Measurements from ENCODE around the gene MROH9.
"Not testable (repeated sequence)": the region's sequence is repeated elsewhere in the genome, so short reads cannot be mapped to it uniquely, and the experiment has no call there.

Gene MROH9, protein sequence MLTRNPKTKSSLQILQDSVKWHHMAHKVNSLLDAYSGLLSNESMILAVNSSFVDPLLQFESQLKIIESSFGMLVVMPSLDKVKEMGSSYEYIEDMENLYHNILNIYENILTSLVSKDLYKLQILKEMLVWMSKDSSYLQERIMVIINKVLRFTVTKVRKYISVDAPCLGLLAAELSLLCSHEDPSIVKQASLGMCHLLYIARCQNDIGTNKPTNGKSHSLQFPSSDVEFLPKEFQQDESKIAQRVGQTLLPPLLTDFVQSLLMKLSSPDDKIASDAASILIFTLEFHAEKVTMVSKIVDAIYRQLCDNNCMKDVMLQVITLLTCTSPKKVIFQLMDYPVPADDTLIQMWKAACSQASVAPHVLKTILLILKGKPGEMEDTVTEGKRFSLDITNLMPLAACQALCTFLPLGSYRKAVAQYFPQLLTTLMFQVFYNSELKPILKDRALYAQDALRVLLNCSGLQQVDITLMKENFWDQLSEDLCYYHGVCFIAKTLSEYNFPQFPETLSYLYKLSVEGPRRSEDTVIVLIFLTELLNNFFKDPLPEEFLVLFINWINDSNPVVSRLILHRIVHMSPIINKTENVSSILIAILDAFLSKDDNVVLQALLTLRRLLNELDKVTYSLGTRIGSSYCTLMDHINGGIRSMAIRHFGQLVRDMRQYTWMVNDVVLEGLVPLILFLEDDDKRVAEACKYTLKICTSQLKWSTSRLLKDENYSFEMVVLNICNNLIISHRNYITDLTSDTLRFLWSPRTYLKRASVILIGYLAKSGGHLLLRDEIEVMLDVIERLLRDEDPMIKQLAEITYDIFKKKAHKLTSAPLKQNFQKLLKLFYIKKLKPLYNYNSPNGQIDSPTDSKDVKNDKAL

DNA sequence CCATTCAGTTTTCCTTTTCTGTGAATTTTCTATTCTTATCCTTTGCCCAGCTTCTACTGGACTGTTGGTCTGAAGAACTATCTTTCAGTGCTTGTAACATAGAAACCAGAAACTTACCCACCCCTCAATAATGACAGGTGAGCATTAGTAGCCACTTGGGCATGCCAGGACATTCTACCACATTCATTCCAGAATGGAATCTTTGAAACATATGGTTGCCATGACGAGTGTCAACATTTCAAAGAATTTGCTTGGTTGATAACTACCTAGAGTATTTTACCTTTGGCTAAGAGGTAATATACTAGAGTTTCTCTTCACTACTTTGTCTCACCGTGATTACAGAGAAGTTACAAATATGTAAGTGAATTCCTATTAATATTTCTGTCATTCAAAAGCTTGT, at the start of gene MROH9:
TSS of gene MROH9 (plus strand) at position 304 of the 400 bp plus-strand sequence. CDS start 10,023 bp downstream, outside the sequence.
- no peak for DNase-seq

DNA sequence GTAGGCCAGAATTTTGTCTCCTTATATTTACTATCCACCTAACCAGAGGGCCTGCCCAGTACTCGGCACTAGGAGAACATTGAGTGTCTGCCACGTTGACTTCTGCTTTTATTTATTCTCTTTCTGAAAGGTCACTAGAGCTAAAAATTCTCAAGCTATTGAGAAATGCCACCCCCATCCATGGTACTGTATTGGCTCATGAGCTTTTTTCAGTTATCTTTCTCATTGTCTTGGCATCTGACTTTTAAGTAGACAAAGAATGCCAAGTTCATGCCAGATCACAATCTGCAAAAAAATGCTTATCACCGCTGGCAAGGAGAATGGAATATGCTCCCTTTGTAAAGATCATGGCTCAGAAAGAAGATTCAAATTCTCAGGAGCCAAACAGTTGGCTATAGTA, 49.8 kb upstream of the MROH9 start:
- DNase-seq, result no peak

DNA sequence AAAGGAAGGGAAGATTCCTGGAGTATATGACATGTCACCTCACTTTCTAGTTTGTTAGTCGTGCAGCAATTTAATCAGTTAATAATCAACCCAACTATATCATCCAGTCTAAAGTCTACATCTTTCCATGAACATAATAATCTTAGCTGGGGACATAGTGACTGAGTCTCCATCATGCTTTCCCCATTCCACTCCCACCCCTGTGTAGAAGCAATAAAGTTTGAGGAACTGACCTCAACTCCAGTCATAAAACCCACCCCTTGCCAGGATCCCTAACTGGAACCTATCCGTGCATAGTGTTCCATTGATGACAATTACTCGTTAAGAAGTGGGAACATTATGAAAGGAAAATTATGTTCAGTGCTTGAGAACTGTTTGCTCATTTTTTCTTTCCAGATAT, 48.9 kb upstream of the MROH9 start:
- DNase-seq, result no peak

DNA sequence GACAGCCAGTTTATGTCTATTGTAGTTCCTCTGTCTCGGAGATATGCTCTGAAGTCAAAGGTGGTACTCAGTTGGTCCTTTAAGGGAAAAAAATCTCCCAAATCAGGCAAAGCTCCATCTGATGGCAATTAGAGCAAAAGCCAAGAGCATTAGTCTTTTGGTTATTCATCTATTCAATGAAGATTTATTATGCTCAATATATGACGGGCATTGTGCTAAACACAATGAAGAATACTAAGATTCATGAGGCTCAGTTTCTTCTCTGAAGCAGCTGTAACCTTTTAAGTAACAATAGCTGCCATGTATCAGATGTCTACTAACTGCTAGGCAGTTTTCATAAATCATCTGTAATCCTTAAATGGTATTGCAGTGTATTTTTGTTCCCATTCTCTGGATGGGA, 47.6 kb upstream of the MROH9 start:
- no peak for DNase-seq

DNA sequence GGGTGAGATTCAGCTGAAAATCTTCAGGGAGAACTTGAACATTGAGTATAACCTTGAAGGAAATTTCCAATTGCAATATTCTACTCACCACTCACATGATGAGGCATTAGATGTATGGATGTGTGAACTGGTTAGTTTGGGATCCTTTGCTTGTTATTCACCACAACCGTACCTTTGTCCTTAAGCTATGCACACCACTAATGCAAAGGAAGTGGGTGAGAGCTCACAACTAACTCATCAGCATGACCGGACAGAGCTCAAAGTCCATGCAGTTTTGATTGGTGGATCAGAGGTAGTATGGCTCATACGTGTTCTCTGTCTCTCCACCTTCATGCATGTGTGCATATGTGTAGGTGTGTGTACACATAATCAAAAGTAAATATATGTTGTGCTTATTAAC, 43.5 kb upstream of the MROH9 start:
- DNase-seq, result no peak

DNA sequence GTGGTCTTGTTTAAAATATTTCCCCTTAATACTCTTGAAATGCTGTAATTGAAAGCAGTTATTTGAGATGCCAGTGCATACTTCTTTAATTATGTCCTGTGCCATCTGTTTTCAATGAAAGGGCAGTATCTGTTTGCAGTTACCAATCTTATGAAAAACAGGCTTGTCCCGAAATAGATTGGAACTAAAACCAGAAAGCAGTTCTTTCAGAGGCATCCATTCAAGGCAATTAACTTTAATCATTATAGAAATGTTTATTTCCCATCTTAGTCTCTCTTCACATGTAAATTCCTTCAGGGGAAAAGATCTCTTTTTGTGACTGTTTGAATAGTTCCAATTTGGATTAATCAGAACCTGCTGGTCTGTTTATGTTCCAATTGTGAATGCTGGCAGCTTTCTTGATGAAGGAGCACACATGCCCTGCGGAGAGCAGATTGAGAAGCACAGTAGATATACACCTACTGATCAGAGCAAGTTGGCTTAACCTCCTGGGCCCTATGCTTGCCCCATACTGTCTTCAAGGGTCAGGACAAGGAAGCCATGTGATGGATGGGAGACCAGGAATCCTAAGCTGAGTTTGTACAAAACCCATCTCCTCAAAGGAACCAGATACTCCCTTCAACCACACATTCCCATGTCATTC, 41.6 kb upstream of the MROH9 start:
- no peak for DNase-seq

DNA sequence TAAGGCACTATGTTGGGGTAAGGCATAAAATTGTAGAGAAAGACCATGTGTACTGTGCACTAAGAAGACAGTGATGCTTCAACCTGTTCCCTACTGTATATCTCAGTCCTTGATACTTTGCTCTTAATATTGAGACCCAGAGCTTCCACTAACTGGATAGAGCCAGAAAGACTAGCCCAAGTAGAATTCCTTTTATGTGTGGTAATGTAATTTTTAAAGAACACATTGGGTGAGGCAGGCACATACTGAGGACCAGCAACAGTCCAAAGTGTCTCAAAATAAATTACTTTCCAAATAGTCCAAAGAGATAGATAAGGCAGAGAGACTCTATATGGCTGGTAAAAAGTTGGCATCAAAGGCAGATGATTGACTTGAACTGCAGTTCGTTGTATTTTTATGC, 31.4 kb upstream of the MROH9 start:
- DNase-seq, result no peak

DNA sequence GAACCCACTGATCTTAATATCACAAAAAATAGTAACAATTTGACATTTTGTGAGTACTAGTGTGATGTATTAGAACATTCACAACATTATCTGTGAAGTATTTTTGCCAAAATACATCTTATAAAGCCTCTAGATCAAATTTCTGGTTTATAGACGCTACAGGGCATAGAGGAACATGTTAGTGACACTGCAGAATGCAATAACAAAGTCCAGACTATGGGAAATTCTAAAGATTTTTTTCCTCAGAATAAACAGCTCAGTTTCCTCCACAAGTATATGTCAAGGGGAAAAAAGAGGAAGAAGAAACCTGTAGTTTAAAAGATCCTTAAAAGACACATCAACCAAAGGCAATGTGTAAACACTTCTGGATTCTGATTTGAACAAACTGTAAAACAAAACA, 26.4 kb upstream of the MROH9 start:
- no peak for DNase-seq

DNA sequence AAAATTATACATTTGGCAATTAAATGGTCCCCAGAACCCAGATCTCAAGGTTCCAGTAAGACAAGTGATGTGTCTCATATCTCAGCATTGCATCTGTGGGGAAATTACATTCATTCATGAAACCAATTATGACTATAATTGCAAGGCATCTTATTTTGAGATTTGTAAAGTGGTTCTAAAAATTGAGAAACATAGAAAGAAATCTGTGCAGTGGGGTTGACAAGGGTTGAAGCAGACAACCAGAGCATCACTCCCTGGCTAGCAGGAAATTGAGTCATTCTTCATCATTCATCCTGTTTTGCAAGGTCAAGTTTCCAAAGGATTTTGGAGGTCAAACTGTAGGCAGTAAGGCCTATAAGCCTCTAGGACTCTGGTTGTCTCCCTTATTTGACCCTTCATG, 25.1 kb upstream of the MROH9 start:
- no peak for DNase-seq

DNA sequence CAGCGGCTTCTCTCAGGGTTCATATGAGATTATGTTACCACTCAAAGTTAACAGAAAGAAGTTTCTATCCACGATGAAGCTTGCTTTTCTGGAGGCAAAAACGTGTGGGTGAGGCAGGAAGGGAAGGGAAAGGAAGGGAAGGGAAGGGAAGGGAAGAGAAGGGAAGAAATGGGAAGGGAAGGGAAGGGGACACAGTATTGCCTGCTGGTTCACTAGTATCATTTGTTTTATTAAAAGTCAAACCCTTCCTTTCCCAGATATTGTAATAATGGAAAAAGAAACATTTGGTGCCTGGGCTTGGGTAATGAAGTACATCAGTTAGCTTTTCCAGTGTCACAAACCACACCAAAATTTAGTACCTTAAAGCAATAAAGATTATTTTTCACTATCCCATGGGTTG, 18.0 kb upstream of the MROH9 start:
- DNase-seq, result no peak

DNA sequence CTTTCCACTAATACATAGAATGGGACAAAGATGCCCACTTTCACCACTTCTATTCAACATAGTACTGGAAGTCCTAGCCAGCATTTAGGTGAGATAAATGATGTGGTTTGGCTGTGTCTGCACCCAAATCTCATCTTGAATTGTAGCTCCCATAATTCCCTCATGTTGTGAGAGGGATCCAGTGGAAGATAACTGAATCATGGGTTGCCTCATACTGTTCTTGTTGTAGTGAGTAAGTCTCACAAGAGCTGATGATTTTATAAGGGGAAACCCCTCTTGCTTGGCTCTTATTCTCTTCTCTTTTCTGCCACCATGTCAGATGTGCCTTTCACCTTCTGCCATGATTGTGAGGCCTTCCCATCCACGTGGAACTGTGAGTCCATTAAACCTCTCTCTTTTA, 10.7 kb upstream of the MROH9 start:
- not testable (repeated sequence) for DNase-seq

DNA sequence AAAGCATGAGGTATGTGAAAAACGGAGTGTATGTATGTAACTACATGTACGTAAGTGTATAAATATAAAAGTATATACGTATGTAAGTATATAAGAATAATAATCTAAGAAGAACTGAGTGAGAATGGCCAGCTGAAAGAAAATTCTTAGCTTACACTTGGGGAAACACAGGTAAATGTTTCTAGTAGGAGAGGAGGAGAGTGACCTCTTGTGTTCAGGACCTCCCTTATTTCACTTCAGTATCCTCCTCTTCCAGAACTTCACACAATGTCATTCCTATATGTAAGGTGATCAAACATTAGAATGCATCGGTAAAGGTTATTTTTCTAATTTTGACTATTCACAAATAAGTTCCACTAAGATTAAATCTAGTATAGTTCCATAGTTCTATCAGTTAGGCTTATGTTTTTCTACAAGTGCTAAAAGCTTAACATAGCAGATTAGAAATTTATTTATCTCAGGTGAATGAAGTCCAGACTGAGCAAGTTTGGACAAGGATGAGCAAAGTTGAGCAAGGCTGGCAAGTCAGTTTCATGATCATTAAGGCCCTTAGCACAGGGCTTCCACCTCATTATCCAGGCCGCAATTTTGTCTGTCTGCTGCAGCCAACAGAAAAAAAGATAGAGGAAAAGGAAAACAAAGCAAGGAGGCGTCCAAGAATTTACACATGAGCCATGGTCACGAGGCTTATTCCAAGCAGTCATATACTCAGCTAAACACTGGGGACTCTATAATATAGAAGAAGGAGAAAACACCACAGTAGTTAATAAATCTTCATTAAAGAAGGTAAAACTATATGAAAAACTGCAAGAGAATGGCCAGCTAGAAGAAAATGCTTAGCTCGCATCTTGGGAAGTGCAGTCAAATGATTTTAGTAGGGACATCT, 7.1 kb upstream of the MROH9 start:
- no peak for DNase-seq

DNA sequence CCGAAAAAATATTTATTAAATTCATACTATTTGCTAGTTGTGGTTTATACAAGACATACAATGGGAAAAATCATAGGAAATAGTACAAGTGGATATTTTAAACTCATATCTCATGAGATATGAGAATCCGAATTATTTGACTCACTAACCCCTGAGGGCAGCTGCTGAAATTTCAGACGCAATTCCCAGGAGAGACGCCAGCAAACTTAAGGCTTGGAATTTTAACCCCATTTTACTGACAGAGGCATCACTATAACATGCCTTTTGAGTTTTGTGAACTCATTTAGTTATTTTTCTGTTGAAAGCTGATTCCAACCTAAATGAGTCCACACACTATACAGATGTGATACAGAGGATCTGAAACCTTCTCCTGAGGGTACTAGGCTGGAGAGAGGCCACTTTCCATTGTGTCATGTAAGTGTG, 5.9 kb upstream of the MROH9 start:
- no peak for DNase-seq

DNA sequence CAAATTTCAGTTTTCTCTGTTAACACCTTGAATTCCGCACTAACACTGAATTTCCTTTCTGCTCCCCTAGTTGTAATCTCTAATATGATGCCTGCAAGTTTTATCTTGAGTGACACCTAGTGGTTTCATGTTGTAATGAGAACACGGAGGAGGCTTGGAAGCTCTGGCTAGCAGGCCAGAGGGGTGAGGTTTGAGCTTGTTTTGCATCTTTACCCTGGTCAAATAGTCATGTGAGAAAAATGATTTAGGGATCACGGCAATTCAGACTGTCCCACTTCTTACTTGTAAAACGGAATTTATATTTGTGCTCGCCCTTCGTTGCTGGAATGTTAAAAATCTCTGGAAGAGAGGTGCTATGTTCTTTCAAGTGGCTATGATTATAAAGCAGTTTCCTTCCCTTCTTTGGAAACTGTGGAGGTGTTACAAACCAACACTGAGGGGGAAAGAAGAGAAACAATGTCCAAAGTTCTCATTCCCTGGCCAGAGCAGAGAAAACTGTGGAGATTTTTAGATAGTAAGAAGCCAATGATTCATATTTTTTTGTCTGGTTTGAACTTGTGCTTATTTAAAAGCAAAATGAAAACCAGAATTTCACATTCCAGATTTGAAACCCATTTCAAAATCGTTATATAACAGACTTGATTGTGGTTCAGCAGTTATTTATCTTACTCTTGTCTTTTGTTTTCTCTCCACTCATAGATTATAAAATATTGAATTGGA, 5.3 kb upstream of the MROH9 start:
- peak; percentile 55 for DNase-seq

DNA sequence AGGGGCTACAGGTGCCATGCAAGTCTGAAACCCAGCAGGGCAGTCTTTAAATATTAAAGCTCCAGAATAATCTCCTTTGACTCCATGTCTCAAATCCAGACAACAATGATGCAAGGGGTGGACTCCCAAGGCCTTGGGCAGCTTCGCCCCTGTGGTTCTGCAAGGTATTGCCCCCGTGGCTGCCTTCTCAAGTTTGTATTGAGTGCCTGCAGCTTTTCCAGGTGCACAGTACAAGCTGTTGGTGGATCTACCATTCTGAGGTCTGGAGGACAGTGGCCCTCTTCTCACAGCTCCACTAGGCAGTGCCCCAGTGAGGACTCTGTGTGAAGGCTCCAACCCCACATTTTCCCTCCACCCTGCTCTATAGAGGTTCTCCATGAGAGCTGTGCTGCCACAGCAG, 3.7 kb upstream of the MROH9 start:
- DNase-seq, result no peak

DNA sequence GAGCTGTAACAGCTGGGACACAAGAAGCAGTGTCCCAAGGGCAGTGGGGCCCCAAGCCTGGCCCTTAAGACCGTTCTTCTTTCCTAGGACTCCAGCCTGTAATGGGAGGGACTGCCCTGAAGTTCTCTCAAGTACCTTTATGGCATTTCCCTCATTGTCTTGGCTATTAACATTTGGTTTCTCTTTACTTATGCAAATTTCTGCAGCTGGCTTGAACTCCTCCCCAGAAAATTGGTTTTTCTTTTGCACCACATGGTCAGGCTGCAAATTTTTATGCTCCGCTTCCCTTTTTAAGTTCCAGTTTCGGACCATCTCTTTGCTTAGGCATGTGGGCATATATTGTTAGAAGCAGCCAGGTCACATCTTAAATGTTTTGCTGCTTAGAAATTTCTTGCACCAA, 3.1 kb upstream of the MROH9 start:
- DNase-seq, result no peak

DNA sequence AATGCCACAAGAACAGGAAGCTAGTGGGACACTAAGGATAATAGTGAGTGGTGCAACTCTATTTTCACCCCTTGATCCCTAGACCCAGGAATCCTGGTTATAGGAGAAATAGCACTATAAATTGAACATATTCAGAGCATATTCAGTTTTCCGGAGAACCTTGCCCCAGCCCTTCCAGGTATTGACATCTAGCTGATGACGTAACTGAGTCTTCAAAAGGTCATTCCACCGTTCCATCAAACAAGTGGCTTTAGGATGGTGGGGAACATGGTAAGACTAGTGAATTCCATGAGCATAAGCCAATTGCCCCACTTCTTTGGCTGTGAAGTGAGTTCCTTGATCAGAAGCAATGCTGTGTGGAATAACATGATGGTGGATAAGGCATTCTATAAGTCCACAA, 2.9 kb downstream of the MROH9 start:
- DNase-seq, result no peak

DNA sequence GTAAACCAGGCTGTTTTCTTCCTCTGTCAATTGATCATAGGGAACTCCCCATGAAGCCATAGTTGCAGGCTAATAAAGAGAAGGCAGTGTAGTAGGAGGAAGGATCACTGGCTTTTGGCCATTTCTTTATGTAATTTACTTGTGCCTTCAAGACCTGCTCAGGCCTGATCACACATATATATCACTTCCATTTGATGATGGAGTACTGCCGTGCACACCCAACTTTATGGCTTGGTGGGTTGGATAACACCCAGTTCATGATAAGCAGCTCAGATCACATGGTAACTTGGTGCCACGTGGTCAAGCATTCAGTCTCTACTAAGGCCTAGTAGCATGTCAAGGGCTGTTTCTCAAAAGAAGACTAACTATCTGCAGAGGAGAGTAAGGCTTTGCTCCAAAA, 4.1 kb downstream of the MROH9 start:
- DNase-seq, result no peak

DNA sequence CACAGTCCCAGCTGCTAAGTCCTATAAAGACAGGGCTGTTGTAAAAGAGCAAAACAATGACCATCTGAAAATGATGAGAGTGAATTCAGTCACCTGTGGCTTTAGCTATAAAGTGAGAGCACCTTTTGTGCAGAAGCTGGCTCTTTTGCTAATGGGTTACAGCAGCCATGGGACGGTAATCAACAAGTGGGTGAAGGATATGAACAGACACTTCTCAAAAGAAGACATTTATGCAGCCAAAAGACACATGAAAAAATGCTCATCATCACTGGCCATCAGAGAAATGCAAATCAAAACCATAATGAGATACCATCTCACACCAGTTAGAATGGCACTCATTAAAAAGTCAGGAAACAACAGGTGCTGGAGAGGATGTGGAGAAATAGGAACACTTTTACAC, 16.4 kb downstream of the MROH9 start:
- DNase-seq, result not testable (repeated sequence)

DNA sequence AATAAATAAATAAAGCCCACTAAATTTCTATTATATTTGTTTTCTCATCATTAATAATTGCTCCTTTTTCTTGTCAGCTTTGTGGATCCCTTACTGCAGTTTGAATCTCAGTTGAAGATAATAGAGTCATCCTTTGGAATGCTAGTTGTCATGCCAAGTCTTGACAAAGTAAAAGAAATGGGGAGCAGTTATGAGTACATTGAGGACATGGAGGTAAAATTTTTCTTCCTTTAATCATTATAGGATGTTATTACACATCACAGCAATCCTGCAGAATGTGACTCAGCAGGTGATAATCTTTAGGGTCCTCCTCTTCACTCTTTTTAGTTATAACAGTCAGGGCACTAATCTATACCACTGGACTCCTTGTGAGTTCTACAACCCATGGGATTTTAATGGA, 24.1 kb downstream of the MROH9 start:
- DNase-seq, result no peak

DNA sequence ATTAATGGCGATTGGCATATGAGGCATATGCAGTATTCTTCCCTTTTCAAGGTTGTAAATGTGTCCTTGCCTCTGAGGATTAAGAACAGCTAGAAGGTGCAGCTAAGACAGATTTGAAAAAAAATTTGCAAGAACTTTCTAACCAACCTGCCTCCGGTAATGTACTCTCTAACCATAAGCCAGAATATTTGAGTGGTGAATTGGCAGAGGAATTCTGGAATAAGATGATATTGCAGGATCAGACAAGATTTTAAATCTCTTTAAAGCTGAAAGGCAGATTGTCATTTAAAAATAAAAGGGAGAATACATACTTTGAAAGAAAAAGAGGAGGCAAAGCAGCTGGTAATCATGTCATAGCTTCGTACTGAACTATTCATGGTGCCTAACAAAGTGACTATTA, 29.2 kb downstream of the MROH9 start:
- DNase-seq, result no peak

Data from NCI-H1694 (cell line).